IMR-90 (cell line): ENCODE measurements around the gene MT1E. TPM values are rescaled to one million over a fixed set of nuclear protein-coding genes. Genes with fewer than 3 reads are reported as not detected.

Experiments used
- ATAC-seq: fragments of 200-7000 bp; cut with Tn5 transposase; 2 replicates; pipeline ENCODE4 v1.9.1; 2020; ENCODE audit warnings: low read depth, mild to moderate bottlenecking, moderate library complexity
- BruUV-seq: library from RNA; stranded (reverse); fragments of 400-500 nt; replicated peaks from 2 replicates; lab custom pipeline; 2021; lab: Mats Ljungman, UMichigan
- CTCF ChIA-PET: fragments of 300-600 bp; formaldehyde crosslinking; extraction: SDS; loops from one replicate; lab custom pipeline; 2021; ENCODE audit warnings: antibody characterized with exemption; lab: Yijun Ruan, JAX
- POLR2A ChIA-PET: fragments of 300-600 bp; sonication (Branson Sonifier 250); formaldehyde crosslinking; loops from one replicate; lab custom pipeline; 2022; ENCODE audit warnings: antibody characterized with exemption; ENCODE audit not compliant: unreplicated experiment; lab: Charles Lee
- DNase-seq: peaks from one replicate; pipeline ENCODE4 v3.0.0; 2013
- H2AFZ ChIP-seq: replicated peaks from 2 replicates; pipeline ENCODE3; 2013; ENCODE audit warnings: low read length, mild to moderate bottlenecking; ENCODE audit not compliant: poor library complexity
- H2AK5ac ChIP-seq: 2 replicates; pipeline ENCODE4 v1.6.1; 2013; ENCODE audit warnings: low read depth, low read length, inconsistent platforms
- H2AK9ac ChIP-seq: replicated peaks from 2 replicates; pipeline ENCODE3; 2013; ENCODE audit warnings: mild to moderate bottlenecking, low read depth, low read length, moderate library complexity; ENCODE audit not compliant: poor library complexity
- H2BK120ac ChIP-seq: 2 replicates; pipeline ENCODE4 v1.6.1; 2013; ENCODE audit warnings: low read depth, low read length, inconsistent platforms
- H2BK15ac ChIP-seq: 3 replicates; pipeline ENCODE4 v1.6.1; 2013; ENCODE audit warnings: low read depth, low read length, inconsistent platforms
- H2BK20ac ChIP-seq: 2 replicates; pipeline ENCODE4 v1.6.1; 2013; ENCODE audit warnings: low read depth, mild to moderate bottlenecking, inconsistent platforms, low read length, moderate library complexity
- H2BK5ac ChIP-seq: 2 replicates; pipeline ENCODE4 v1.6.1; 2013; ENCODE audit warnings: mild to moderate bottlenecking, low read depth, low read length, inconsistent platforms; ENCODE audit not compliant: poor library complexity, severe bottlenecking
- H3K14ac ChIP-seq: replicated peaks from 2 replicates; pipeline ENCODE4 v1.6.1; 2013; ENCODE audit warnings: low read depth, low read length, inconsistent platforms
- H3K18ac ChIP-seq: 2 replicates; pipeline ENCODE4 v1.6.1; 2013; ENCODE audit warnings: low read depth, low read length, control low read depth
- H3K23ac ChIP-seq: 2 replicates; pipeline ENCODE4 v1.6.1; 2013; ENCODE audit warnings: low read depth, low read length, inconsistent platforms
- H3K27ac ChIP-seq: 2 replicates; pipeline ENCODE4 v1.5.1; 2013; ENCODE audit warnings: mild to moderate bottlenecking, control low read depth, low read length; ENCODE audit not compliant: insufficient read depth
- H3K27me3 ChIP-seq: 2 replicates; pipeline ENCODE4 v1.6.1; 2013; ENCODE audit warnings: low read length; ENCODE audit not compliant: control insufficient read depth, insufficient read depth
- H3K36me3 ChIP-seq: 2 replicates; pipeline ENCODE4 v1.6.1; 2013; ENCODE audit warnings: low read length, mixed read lengths; ENCODE audit not compliant: control insufficient read depth, insufficient read depth
- H3K4ac ChIP-seq: 2 replicates; pipeline ENCODE4 v1.6.1; 2013; ENCODE audit warnings: low read depth, low read length, inconsistent platforms
- H3K4me1 ChIP-seq: 2 replicates; pipeline ENCODE4 v1.6.1; 2013; ENCODE audit warnings: low read length, mixed read lengths; ENCODE audit not compliant: control insufficient read depth, insufficient read depth
- H3K4me2 ChIP-seq: 2 replicates; pipeline ENCODE4 v1.6.1; 2013; ENCODE audit warnings: low read depth, mild to moderate bottlenecking, control low read depth, low read length, moderate library complexity
- H3K4me3 ChIP-seq: 2 replicates; pipeline ENCODE4 v1.5.1; 2013; ENCODE audit warnings: low read depth, mild to moderate bottlenecking, control low read depth, low read length, moderate library complexity; ENCODE audit not compliant: insufficient read depth
- H3K56ac ChIP-seq: 2 replicates; pipeline ENCODE4 v1.6.1; 2013; ENCODE audit warnings: low read length, inconsistent platforms; ENCODE audit not compliant: insufficient read depth; ENCODE audit errors: extremely low read depth
- H3K79me1 ChIP-seq, 2 experiments: 2 replicates each; pipeline ENCODE4 v1.6.1; 2013; ENCODE audit warnings: low read length in 2 of 2, inconsistent platforms in 1 of 2, low read depth in 1 of 2
- H3K9ac ChIP-seq: 2 replicates; pipeline ENCODE4 v1.6.1; 2013; ENCODE audit warnings: low read depth, low read length, control low read depth
- H3K9me1 ChIP-seq: 2 replicates; pipeline ENCODE4 v1.6.1; 2013; ENCODE audit warnings: low read length, inconsistent platforms; ENCODE audit not compliant: insufficient read depth
- H3K9me3 ChIP-seq: 2 replicates; pipeline ENCODE4 v1.6.1; 2013; ENCODE audit warnings: low read length; ENCODE audit not compliant: control insufficient read depth, insufficient read depth
- H4K20me1 ChIP-seq: 2 replicates; pipeline ENCODE4 v1.6.1; 2013; ENCODE audit warnings: low read length, inconsistent platforms; ENCODE audit not compliant: insufficient read depth
- H4K5ac ChIP-seq: 2 replicates; pipeline ENCODE4 v1.6.1; 2013; ENCODE audit warnings: mild to moderate bottlenecking, low read depth, low read length, control low read depth
- H4K8ac ChIP-seq, 2 experiments: 2 replicates each; pipeline ENCODE4 v1.6.1; 2013; ENCODE audit warnings: low read depth in 2 of 2, low read length in 2 of 2, control low read depth in 1 of 2, inconsistent platforms in 1 of 2
- H4K91ac ChIP-seq: 2 replicates; pipeline ENCODE4 v1.6.1; 2013; ENCODE audit warnings: low read depth, low read length, inconsistent platforms; ENCODE audit not compliant: insufficient read depth
- BHLHE40 ChIP-seq: fragments of 150-350 bp; IDR thresholded peaks from 2 replicates; pipeline ENCODE4 v1.6.1; 2016; ENCODE audit warnings: mild to moderate bottlenecking, low read depth, low read length
- CEBPB ChIP-seq: IDR thresholded peaks from 2 replicates; pipeline ENCODE4 v1.6.1; 2012; ENCODE audit warnings: low read depth, low read length, improper control_type of control experiment
- CHD1 ChIP-seq: IDR thresholded peaks from 2 replicates; pipeline ENCODE4 v1.6.1; 2012; ENCODE audit warnings: low read depth, low read length, improper control_type of control experiment
- FOS ChIP-seq: fragments of 150-350 bp; IDR thresholded peaks from 2 replicates; pipeline ENCODE4 v1.6.1; 2016; ENCODE audit warnings: low read depth, low read length
- MAFK ChIP-seq: IDR thresholded peaks from 2 replicates; pipeline ENCODE4 v1.6.1; 2012; ENCODE audit warnings: low read depth, low read length, improper control_type of control experiment
- MAZ ChIP-seq: IDR thresholded peaks from 2 replicates; pipeline ENCODE4 v1.6.1; 2012; ENCODE audit warnings: low read depth, mild to moderate bottlenecking, low read length, improper control_type of control experiment, moderate library complexity, borderline replicate concordance
- MXI1 ChIP-seq: IDR thresholded peaks from 2 replicates; pipeline ENCODE4 v1.6.1; 2012; ENCODE audit warnings: low read depth, mild to moderate bottlenecking, low read length, moderate library complexity, borderline replicate concordance
- NFE2L2 ChIP-seq: fragments of 150-350 bp; IDR thresholded peaks from 2 replicates; pipeline ENCODE4 v1.6.1; 2016; ENCODE audit warnings: low read depth, mild to moderate bottlenecking, low read length
- POLR2A ChIP-seq: IDR thresholded peaks from 2 replicates; pipeline ENCODE4 v1.6.1; 2012; ENCODE audit warnings: mild to moderate bottlenecking, low read depth, low read length
- RAD21 ChIP-seq: IDR thresholded peaks from 2 replicates; pipeline ENCODE4 v1.6.1; 2012; ENCODE audit warnings: low read length, improper control_type of control experiment
- RCOR1 ChIP-seq: IDR thresholded peaks from 2 replicates; pipeline ENCODE4 v1.6.1; 2012; ENCODE audit warnings: mild to moderate bottlenecking, low read length, improper control_type of control experiment; ENCODE audit not compliant: insufficient replicate concordance
- RFX5 ChIP-seq: IDR thresholded peaks from 2 replicates; pipeline ENCODE4 v1.8.0; 2012; ENCODE audit warnings: low read depth, mild to moderate bottlenecking, low read length, moderate library complexity
- SMC3 ChIP-seq: fragments of 150-350 bp; IDR thresholded peaks from 2 replicates; pipeline ENCODE4 v1.6.1; 2016; ENCODE audit warnings: low read depth, mild to moderate bottlenecking, antibody characterized with exemption, low read length, moderate library complexity
- WGBS, 2 experiments: methylation state at CpG; one replicate each; pipeline versions ENCODE4 v1.1.5 to v1.1.7; 2013; ENCODE audit warnings: missing lambda C conversion rate in 2 of 2; ENCODE audit not compliant: insufficient read length in 1 of 2; ENCODE audit errors: extremely low coverage in 2 of 2; 5-methylcytosine and 5-hydroxymethylcytosine counted together
- dilution Hi-C: fragments of 300-500 bp; cut with HindIII; formaldehyde crosslinking; loops from one replicate; pipeline ENCODE4 v1.14.3; 2018; ENCODE audit warnings: low sequenced_read_pairs; ENCODE audit not compliant: unreplicated experiment
- in situ Hi-C: fragments of 300-500 bp; cut with MboI; formaldehyde crosslinking; loops from 3 replicates; pipeline ENCODE4 v1.14.3; 2019; ENCODE audit warnings: low sequenced_read_pairs, inconsistent platforms, mixed read lengths
- intact Hi-C: fragments of 100-400 bp; cut with micrococcal nuclease; formaldehyde crosslinking; loops from 2 replicates; pipeline ENCODE4 v1.10.0; 2022
- polyA plus RNA-seq, 3 experiments: library from polyadenylated mRNA; depleted of rRNA; stranded (reverse); fragments of >200 nt; gene quantifications; 2 replicates each; pipeline ENCODE4 v1.2.3, GENCODE V29; 2012; ENCODE audit warnings: low replicate concordance in 1 of 3
- total RNA-seq: library from RNA; depleted of rRNA; stranded (reverse); fragments of >200 nt; gene quantifications from 2 replicates; pipeline ENCODE4 v1.2.3, GENCODE V29; 2012
- TF ChIP-seq, protein P1 (sequence below): fragments of 150-350 bp; IDR thresholded peaks from 2 replicates; pipeline ENCODE4 v1.6.1; 2016; ENCODE audit warnings: low read depth, mild to moderate bottlenecking, low read length, moderate library complexity, borderline replicate concordance
- TF ChIP-seq, protein P2 (sequence below): conservative IDR thresholded peaks from 2 replicates; pipeline ENCODE4 v1.5.1; 2012; ENCODE audit warnings: mild to moderate bottlenecking, low read depth, low read length, improper control_type of control experiment
- TF ChIP-seq, protein P3 (sequence below): fragments of 150-350 bp; IDR thresholded peaks from 2 replicates; pipeline ENCODE4 v1.6.1; 2017; ENCODE audit warnings: mild to moderate bottlenecking, antibody characterized with exemption, low read length, low read depth

Gene MT1E
- total and polyA plus RNA-seq, 2 of the 4 experiments (the other 2 are of a cell fraction): 137 to 821 TPM

DNA sequence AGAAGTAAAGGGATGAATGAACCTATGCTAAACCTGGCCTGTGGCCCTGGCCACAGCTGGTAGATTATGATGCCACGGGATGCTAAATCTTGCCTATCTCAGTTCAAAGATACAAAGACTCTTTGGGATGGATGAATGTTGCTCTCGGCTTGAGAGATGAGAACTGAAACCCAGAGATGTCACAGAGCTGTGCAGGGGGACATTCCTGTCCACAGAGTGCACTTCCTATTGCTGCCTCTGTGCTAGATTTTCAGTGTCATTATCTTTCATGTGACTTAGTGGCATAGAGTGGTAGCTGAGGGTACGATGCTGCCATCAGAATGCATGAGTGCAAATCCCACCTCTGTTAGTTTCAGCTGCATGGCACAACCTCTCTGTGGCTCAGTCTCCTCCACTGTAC, 4.6 kb downstream of the MT1E start:
- H4K20me1 ChIP-seq: no peaks in the 10 kb centered on the region
- H4K91ac ChIP-seq: no peak overlapping the region
- H3K56ac ChIP-seq: no peak overlapping the region
- no peak overlapping the region for H3K4me2 ChIP-seq
- H3K4ac ChIP-seq: no peak overlapping the region
- no peak overlapping the region for H3K9ac ChIP-seq
- H3K18ac ChIP-seq: no peak overlapping the region
- no peaks in the 10 kb centered on the region for H3K36me3 ChIP-seq
- H3K4me1 ChIP-seq: peaks cover 13% of the 10 kb centered on the region
- H2BK20ac ChIP-seq: no peak overlapping the region
- no peak overlapping the region for H2AK9ac ChIP-seq
- H2BK5ac ChIP-seq: no peak overlapping the region
- H4K8ac ChIP-seq: no peak overlapping the region
- in situ Hi-C loops (no loop called here), intact Hi-C loops (no loop called here), dilution Hi-C loops (no loop called here)
- H2BK120ac ChIP-seq: no peak overlapping the region
- no peak overlapping the region for H3K4me3 ChIP-seq
- TF ChIP-seq MAFK (no peak), RCOR1 (no peak), FOS (no peak), MAZ (no peak), BHLHE40 (no peak), SMC3 (no peak), CEBPB (no peak), NFE2L2 (no peak), POLR2A (no peak), RAD21 (no peak), RFX5 (no peak), CHD1 (no peak), MXI1 (no peak)
- TF ChIP-seq, protein P1, sequence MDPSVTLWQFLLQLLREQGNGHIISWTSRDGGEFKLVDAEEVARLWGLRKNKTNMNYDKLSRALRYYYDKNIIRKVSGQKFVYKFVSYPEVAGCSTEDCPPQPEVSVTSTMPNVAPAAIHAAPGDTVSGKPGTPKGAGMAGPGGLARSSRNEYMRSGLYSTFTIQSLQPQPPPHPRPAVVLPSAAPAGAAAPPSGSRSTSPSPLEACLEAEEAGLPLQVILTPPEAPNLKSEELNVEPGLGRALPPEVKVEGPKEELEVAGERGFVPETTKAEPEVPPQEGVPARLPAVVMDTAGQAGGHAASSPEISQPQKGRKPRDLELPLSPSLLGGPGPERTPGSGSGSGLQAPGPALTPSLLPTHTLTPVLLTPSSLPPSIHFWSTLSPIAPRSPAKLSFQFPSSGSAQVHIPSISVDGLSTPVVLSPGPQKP: no peak
- TF ChIP-seq, protein P2, sequence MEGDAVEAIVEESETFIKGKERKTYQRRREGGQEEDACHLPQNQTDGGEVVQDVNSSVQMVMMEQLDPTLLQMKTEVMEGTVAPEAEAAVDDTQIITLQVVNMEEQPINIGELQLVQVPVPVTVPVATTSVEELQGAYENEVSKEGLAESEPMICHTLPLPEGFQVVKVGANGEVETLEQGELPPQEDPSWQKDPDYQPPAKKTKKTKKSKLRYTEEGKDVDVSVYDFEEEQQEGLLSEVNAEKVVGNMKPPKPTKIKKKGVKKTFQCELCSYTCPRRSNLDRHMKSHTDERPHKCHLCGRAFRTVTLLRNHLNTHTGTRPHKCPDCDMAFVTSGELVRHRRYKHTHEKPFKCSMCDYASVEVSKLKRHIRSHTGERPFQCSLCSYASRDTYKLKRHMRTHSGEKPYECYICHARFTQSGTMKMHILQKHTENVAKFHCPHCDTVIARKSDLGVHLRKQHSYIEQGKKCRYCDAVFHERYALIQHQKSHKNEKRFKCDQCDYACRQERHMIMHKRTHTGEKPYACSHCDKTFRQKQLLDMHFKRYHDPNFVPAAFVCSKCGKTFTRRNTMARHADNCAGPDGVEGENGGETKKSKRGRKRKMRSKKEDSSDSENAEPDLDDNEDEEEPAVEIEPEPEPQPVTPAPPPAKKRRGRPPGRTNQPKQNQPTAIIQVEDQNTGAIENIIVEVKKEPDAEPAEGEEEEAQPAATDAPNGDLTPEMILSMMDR: no peak
- TF ChIP-seq, protein P3, sequence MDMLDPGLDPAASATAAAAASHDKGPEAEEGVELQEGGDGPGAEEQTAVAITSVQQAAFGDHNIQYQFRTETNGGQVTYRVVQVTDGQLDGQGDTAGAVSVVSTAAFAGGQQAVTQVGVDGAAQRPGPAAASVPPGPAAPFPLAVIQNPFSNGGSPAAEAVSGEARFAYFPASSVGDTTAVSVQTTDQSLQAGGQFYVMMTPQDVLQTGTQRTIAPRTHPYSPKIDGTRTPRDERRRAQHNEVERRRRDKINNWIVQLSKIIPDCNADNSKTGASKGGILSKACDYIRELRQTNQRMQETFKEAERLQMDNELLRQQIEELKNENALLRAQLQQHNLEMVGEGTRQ: no peak
- ATAC-seq (no peak), DNase-seq (no peak)
- H3K79me1 ChIP-seq: peaks cover 0 to 9% of the 10 kb centered on the region in 2 experiments; a peak in 2 of 4 replicates
- no peak overlapping the region for H3K14ac ChIP-seq
- POLR2A ChIA-PET: interaction anchor here (0.9 kb wide), 1 partner anchor 11 kb away, joined by 3 read pairs; no protein-coding TSS in a partner anchor
- no peak overlapping the region for H3K27ac ChIP-seq
- no peak overlapping the region for H4K5ac ChIP-seq
- H2BK15ac ChIP-seq: no peak overlapping the region; the same call in 2 of the 3 replicates
- H3K23ac ChIP-seq: no peak overlapping the region
- no peak overlapping the region for H2AK5ac ChIP-seq
- WGBS, 2 experiments: no CpG with 5 or more reads among the region's 3 CpGs
- CTCF ChIA-PET: interaction anchor here (1.3 kb wide), 1 partner anchor 29 kb away, joined by 4 read pairs; no protein-coding TSS in a partner anchor
- no peaks in the 10 kb centered on the region for H3K9me3 ChIP-seq
- no TSS peak for BruUV-seq
- H2AFZ ChIP-seq: no peak overlapping the region
- 0 out of 2 replicates have a peak, but pooled peaks cover under 1% of the 10 kb centered on the region for H3K9me1 ChIP-seq
- peaks cover 40% of the 10 kb centered on the region for H3K27me3 ChIP-seq
